Esophagus squamous epithelium (tissue), 4 donors: ENCODE data around the gene DCAKD.

Experiments used
- CTCF ChIP-seq, 6 experiments: fragments of 450-650 bp in 4 of 6; fragments of 200-600 bp in 2 of 6; sonication (generic) in 2 of 6; IDR thresholded peaks; one replicate each; pipeline ENCODE4 v1.5.1; 2016 to 2019; ENCODE audit warnings: antibody characterized with exemption in 6 of 6, mild to moderate bottlenecking in 4 of 6, moderate library complexity in 4 of 6
- POLR2A ChIP-seq, 4 donors: fragments of 450-650 bp; IDR thresholded peaks; one replicate each; pipeline ENCODE4 v1.6.1; 2017; ENCODE audit warnings: antibody characterized with exemption in 4 of 4, mild to moderate bottlenecking in 4 of 4, moderate library complexity in 3 of 4

GRCh38 chr17:45073414-45074070 is 22.1 kb upstream of the DCAKD start:
- TF ChIP-seq CTCF (IDR thresholded peaks at IDR 0.05): no peak
- TF ChIP-seq POLR2A (IDR thresholded peaks at IDR 0.05): no peak
